ENCODE data around the gene UCP3. TPM values are rescaled to one million over a fixed set of nuclear protein-coding genes. Genes with fewer than 3 reads are reported as not detected.
"Not testable (repeated sequence)": the region's sequence is repeated elsewhere in the genome, so short reads cannot be mapped to it uniquely, and the experiment has no call there.

Gene UCP3
- polyA plus RNA-seq, 3 donors: 1.6 to 5.9 (median 5.4) TPM

DNA sequence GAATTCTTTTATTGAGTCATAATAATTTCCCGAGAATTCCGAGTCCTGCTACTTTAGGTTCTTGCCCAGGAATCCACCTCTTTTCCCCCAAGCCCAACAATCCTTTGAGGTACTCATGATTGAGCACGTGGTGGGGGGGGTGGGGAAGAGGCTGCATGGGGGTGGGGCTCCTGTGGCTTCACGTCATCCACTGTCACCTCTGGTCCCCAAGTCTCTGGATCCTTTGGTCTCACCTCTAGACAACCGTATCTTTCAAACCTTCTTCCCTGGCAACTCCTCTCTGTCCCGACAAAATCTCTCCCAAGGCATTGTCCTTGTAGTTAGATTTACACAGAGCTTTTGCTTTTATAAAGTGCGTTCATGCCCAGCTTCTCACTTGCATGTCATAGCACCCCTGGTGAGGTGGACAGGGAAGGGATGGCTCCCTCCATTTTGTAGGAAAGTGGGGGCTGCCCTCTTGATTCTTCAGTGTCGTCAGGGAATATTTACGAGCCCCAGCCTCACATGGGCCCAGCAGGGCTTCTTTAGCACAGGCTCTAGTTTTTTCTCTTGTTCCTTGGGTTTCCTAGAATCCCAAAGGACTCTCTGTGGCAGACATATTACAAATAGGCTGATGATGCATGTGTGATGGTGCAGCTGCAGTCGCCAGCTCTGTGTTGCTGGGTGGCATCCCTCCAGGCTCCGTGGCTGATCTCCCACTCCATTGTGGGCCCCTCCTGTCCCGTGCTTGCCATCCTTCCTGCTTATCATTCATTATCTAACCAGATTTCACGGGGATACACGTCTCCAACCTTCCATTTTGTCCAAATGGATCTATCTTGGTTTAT, 8.4 kb downstream of the UCP3 start:
- DNase-seq: no peak

DNA sequence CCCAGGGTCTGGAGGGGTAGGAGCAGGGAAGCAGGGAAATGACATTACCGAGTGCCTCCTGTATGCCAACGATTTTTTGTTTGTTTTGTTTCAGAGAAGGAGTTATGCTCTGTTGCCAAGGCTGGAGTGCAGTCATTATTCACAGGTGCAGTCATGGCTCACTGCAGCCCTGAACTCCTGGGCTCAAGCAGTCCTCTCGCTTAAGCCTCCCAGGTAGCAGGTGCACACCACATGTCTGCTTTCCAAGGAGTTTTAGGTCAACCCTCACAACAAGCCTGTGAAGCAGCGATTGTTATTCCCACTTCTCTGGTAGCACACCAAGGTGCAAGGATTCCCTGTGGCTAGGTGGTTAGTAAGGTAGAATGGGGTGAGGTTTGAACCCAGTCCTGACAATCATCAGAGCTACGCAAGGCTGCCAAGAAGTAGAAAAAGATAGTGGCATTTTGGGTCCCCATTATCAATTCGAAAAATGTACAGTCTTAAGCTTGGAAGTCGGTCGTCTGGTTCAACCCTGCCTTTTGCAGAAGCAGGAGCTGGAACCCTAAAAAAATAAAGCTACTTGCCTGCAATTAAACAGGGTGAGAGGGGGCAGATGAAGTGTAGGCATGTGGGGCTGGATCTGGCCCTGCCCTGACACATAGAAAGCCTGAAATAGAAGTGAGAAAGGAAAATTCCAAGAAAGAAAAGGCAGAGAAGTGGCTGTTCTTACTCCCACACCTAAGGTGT, 9.1 kb downstream of the UCP3 start:
- no peak for DNase-seq

DNA sequence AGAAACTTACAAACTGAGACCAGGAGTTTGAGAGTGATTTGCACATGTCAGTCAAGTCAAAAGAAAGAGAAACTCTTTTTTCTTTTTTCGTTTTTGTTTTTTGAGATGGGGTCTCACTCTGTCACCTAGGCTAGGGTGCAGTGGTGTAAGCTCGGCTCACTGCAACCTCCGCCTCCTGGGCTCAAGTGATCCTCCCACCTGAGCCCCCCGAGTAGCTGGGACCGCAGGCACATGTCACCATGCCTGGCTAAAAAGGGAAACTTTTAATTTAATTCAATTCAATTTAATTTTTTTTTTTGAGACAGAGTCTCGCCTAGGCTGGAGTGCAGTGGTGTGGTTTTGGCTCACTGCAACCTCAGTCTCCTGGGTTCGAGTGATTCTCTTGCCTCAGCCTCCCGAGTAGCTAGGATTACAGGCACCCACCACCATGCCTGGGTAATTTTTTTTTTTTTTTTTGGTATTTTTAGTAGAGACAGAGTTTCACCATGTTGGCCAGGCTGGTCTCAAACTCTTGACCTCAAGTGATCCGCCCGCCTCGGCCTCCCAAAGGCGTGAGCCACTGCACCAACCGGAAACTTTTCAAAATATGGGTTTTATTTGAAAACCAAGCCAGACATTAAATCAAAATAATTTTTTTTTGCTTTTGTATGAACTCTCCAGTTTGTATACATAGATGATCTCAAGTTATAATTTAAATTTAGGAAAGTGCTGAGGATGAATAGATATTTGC, 9.9 kb downstream of the UCP3 start:
- DNase-seq: no peak

DNA sequence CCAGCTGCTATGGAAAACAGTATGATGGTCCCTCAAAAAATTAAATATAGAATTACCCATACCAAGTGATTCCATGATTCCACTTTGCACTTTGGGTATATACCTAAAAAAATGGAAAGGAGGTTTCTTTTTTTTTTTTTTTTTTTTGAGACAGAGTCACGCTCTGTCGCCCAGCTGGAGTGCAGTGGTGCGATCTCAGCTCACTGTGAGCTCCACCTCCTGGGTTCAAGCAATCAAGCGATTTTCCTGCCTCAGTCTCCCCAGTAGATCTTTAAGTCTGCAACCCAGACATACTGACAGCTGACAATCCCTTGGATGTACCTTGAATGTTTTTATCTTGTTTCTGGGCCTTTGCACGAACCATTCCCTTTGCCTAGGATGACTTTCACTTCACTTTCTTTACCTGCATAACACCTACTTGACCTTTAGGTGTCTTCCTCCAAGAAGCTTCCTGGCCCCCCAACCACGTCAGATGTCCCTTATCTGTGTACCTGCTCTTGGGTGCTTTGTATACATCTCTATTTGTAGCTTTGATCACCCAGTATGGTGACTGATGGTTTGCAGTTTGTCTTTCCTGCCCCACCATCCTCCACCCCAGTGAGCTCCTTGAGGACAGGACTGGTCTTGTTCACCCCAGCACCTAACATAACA, 11.6 kb downstream of the UCP3 start:
- no peak for DNase-seq

DNA sequence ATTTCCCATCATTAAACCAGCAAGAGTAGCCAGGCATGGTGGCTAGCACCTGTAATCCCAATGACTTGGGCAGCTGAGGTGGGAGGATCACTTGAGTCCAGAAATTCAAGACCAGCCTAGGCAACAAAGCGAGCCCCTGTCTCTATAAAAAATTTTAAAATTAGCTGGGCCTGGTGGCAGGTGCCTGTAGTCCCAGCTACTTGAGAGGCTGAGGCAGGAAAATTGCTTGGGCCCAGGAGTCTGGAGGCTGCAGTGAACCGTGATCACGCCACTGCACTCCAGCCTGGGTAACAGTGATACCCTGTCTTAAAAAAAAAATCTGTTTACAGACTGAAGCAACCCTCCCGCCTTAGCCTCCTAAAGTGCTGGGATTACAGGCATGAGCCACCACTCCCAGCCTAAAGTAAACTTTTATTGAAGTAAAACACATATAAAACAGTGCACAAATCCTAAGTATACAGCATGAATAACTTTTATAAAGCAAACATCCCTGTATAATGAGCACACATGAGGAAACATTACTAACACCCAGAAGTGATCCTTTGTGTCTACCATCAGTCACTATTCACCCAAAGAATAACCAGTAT, 12.6 kb downstream of the UCP3 start:
- no peak for DNase-seq

DNA sequence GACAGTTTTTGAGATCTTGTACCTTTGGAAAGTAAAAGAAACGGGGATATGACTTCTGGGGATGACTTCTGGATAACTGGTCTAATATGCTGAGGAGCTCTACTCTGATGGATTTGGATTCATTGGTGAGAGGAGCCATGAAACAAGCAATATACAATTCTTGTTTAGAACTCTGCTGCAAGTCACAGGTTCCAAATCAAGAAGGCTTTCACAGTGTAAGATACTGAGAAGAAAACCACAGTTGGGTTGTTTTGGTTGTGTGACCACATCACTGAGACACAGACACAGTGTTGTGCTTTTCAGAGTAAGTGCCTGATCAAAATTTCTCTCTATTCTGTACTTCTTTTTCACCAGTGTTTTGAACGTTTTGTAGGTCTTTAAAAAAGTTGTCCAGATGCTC, 13.2 kb downstream of the UCP3 start:
- no peak for DNase-seq

DNA sequence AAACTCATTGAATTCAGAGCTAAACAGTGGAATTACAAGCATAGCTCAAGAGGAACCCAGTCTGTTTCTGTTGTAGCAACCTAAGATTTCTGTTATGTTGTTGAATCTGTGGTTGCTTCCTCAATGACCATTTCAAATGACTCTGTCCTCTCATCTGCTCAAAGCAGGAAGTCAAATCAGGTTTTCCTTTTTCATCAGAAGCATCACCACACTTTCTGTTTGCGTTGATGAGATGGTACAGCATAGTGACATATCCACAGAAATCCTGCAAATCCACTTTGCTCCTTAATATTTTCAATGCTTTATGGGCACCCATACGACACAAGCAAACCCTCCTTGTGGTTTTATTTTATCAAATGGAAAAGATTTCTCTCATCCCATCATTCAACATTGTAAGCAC, 13.6 kb downstream of the UCP3 start:
- DNase-seq: no peak

DNA sequence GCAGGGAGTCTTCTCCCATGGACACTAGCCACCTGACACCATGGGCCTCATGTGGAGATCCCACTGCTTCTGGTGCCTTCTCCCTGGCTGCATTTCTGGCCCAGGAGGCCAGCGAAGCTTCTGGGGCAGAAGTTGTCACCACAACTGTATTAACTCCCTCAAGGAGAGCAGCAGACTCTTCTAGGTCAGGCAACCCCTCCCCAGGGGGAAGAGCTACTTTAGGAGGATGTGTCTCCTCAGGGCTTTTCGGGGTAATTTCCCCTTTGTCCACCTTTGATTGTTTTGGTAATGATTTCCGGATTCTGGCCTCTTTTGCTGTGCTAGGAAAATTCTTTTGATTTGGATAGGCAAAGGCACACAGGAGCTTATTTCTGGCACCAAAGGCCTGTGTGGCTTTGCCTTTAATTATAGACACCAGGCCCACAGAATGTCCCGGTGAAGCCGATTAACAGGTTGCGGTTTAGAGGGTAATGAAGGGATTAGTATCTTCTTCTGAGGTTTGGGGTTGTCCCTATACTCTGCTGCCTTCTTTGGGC, 17.3 kb downstream of the UCP3 start:
- DNase-seq: no peak

DNA sequence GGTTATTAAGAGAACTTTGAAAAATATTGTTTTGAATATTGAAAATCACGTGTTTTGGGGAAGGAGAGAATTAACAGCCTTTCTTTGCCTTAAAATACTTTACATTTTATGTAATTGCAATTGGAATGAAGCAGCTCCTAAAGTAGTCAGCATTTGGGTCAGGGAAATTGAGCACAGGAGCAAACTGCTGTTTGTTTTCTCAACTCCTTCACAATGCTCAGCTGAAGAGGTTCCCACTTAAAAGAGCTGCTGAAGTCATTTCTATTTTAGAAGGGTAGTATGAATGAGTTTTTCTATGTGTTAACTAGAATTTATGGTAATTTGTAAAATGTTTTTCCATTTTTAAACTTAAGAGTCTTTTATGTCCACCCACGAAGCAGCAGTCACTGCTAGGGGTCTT, 18.2 kb downstream of the UCP3 start:
- DNase-seq: no peak

DNA sequence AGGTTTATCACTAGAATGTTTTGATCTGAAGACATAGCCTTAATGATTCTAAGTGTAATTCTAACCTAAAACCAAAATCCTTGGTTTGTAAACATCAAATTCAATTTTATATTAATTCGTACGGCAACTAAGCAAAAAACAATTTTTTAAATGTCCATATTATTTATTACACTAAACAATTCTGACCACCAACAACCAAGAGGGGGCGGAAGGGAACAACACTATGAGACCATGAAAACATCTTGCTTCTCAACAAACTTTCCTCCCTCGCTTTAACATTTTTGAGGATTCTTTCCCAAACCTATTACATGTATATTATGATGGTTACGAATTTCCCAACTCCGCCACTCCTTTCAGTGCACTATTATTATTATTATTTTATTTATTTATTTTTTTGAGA, 19.7 kb downstream of the UCP3 start:
- DNase-seq: no peak

DNA sequence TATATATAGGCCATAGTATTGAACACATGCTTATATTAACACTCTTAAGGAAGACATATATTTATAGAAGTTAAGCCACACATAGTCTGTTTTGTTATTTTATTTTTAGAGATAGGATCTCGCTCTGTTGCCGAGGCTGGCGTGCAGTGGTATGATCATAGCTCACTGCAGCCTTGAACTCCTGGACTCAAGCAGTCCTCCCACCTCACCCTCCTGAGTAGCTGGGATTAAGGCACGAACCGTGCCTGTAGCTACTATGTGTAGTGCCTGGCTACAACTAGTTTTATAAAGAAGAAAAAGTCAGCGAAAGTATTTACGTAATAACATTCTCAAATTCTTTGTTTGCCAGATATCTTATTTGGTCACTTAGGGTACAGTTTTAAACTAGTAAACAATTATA, 20.7 kb downstream of the UCP3 start:
- DNase-seq: no peak

DNA sequence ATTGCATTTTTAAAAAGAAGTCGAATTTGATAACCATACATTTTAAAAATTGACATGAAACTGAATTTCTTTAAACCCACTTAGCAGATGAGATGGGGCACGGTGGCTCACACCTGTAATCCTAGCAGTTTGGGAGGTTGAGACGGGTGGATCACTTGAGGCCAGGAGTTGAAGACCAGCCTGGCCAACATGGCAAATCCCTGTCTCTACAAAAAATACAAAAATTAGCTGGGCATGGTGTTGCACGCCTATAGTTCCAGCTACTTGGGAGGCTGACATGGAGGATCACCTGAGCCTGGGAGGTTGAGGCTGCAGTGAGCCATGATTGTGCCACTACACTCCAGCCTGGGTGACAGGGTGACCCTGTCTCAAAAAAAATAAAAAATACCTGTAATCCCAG, 23.2 kb downstream of the UCP3 start:
- not testable (repeated sequence) for DNase-seq

DNA sequence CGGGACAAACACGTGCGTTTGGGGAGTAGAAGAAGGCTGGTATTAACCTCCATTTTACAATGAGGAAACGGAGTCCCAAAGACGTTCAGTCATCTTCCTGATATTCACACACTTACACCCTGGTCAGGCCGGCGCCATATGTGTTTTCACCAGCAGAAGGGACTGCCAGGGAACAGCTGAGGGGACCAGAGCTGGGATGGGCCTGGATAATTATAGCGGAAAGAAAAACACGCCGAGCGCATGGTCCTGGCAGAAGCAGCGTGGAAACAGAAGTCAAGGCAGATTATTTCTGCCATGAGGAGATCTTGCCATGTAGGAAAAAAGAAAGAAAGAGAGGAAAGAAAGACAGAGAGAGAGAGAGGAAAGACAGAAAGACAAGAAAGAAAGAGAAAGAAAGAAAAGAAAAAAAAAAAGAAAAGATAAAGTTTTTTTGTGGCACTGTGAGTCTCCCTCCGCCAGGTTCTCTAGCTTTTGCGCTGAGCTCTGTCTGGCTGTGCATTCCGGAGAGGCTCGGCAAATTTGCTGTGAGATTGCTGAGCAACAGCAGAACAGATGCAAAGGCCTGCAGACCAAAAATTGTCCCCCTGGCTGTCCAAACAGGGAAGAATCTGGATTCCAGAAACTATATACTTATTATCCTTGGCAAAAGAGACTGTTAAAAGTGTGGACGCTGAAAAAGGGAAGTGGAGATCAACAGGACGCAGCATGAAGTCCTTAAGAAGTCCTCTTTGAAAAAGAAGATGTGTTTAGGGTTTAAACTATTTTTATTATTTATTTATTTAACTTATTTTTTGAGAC, 24.9 kb downstream of the UCP3 start:
- DNase-seq: no peak

DNA sequence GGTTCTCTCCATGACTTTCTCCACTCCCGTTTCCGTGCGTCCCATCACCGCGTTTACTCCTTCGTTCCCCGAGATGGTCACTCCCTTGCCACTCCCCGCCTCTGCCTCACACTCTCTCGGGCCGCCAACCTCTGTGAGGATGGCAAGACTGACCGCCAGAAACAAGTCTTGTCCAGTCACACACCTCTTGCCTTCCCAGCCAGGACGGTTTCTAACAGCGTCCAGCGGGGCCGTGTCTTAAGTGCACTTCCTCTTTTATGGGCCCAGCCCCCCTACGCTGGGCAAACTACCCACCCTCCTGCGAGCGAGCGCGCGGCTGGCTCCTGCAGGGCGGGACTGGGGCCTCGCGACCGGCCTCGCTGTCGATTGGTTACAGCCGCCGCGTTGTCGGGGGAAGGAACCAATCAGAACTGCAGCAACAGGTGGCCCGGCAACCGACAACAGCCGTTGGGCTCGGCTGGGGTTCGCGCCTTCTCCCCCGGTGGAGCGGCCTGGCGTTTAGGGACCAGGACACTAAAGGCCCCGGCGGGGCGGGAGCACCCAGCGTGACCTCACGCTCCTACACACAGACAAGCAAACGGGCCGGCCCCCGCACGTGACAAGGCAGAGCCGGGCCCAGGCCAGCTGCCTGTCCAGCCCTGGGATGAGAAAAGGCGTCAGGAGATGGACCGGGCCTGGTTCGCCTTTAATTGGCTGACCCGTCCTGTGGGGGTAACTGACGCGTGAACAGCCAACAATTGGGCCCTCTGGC, 25.7 kb downstream of the UCP3 start:
- DNase-seq: peak; percentile 90

DNA sequence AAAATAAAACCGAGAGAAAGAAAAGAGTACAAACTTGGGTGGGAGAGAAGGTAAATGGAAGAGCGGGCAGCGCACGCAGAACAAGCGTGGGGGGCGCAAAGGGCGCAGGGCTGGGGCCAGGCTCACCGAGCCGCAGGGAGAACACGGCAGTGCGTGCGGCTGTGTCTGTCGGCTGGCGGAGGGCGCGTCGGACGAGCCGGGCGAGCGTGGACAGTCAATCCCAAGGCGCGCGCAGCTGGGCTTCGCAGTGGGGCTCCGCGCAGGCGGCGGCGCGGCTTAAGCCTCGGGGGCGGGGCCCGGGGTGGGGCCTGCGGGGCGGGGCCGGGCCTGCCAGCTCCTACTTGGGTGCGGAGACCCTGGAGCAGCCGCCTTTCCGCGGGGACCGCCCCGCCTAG, 26.3 kb downstream of the UCP3 start, which contains the start of gene UCP2:
TSS of gene UCP2 (minus strand) at position 249 of the 395 bp plus-strand sequence. CDS start 4,465 bp downstream, outside the sequence.
- DNase-seq: peak; percentile 78

DNA sequence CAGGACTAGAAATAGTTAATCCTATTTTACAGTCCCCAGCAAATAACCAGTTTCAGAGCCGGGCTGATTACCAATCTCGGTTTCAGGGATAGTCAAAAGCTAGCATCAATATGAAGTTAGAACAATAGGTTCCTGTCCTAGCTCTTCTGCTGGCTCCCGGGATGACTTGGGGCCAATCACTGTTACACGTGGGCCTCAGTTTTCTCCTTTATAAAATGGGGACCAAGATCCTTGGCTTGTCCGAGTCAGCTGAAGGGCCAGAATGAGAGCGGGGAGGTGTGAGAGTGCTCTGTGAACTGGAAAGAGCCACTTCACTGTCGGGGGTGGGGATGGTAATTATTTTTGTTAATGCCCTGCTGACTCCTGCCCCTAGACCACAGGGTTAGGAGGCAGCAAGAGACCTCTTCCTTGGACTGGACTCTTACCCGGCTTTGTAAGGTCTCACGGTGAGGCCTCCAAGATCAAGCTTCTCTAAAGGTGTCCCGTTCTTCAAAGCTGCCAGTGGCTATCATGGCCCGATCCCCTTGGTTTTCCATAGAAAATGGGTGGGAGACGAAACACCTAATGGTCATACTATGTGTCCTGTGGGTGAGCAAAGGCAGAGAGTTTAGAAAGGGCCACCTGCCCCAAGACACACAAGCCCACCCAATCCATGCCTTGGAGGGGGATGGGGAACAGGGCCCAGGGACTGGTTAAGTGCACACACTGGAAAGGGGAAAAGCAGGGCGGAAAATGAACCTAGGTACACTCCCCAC, 27.7 kb downstream of the UCP3 start:
- no peak for DNase-seq

DNA sequence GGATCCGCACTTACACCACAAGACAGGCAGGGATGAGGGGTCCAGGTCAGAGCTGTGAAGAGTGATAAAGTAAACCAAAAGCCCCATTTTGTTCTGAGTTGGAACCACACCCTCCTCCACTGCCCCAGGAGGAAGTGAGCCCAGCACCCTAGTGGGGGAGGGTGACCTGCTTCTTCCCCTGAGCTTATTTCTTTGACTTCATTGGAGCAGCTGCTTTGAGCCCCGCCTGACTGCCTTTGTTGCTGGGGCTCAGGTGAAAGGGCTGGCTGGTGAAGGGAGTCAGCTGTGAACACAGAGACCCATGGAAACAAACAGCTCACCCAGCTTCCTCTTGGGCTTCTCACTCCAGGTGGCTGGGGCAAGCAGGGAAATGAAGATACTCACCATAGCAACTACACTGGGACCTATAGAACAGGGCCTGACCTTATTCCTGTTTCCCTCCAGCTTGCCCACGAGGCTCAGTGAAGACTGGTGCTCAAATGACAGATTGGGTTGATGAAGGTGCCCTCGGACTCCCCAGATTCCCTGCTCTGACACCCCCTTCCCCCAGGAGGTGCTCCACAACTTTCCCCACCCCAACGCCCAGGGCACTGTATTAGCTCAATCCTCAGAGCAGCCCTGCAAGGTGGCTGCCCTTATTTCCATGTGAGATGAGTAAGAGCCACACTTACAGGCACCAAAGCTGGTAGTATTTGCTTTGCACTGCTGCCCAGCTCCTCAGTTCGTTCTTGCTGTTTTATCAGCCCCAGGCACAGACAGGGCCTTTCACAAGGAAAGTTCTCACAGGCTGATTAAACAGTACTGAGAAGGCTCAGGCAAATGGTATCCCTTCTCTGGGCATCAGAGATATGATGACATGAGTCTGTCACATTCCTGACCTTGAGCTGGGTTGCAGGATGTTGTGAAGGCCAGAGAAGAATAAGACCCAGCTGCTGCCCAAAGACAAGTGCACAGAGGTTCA, 28.6 kb downstream of the UCP3 start:
- DNase-seq: peak; percentile 57

DNA sequence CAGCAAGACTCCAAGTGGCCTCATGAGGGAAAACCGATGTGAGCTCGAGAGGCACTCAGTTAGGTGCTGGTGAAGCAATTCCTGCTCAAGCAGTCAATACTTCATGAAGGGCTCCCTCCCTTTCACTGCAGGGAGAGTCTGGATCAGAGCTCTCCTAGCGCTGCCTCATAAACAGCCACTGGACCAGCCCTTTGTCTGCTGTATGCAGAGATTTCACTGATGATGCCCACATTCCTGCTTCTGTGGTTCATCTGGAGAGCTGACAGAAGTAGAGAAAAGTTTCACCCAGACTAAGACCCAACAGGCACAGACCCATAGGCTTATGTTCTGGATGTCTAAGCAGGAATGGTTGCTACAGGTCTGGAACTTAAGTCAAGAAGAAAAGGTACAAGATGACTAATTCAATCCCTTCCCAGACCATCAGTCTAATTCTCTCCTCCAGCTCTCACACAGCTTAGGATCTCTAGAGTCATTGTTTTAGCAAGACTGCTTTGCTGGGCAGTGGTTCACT, 30.3 kb downstream of the UCP3 start:
- no peak for DNase-seq
